Liver (tissue), 9 donors: ENCODE measurements around the gene HMMR. TPM values are rescaled to one million over a fixed set of nuclear protein-coding genes. Genes with fewer than 3 reads are reported as not detected.
A peak's percentile ranks its signal among the peaks of the same experiment; 100 is the strongest.

Experiments
- DNase-seq: peaks from one replicate; pipeline ENCODE4 v3.0.0-alpha.2; 2017; ENCODE audit warnings: low spot score
- H3K27ac ChIP-seq, 2 donors: one replicate each; pipeline ENCODE4 v1.7.0; 2013; ENCODE audit warnings: inconsistent platforms in 2 of 2, low read length in 2 of 2, control low read depth in 1 of 2, low read depth in 1 of 2, mild to moderate bottlenecking in 1 of 2
- H3K27me3 ChIP-seq, 4 donors: one replicate each; pipeline versions ENCODE4 v1.6.1 to v1.7.0; 2013; ENCODE audit warnings: low read length in 3 of 4, inconsistent platforms in 1 of 4, mild to moderate bottlenecking in 1 of 4, moderate library complexity in 1 of 4; ENCODE audit not compliant: control insufficient read depth in 4 of 4, insufficient read depth in 4 of 4
- H3K36me3 ChIP-seq, 4 donors: one replicate each; pipeline versions ENCODE4 v1.6.1 to v1.7.0; 2013; ENCODE audit warnings: low read length in 3 of 4, mild to moderate bottlenecking in 3 of 4, low read depth in 1 of 4, moderate library complexity in 1 of 4; ENCODE audit not compliant: control insufficient read depth in 4 of 4, insufficient read depth in 3 of 4
- H3K4me1 ChIP-seq, 4 donors: one replicate each; pipeline versions ENCODE4 v1.6.1 to v1.7.0; 2013; ENCODE audit warnings: low read length in 3 of 4, mild to moderate bottlenecking in 3 of 4, moderate library complexity in 1 of 4; ENCODE audit not compliant: control insufficient read depth in 4 of 4, insufficient read depth in 4 of 4
- H3K4me3 ChIP-seq, 3 donors: one replicate each; pipeline versions ENCODE4 v1.6.1 to v1.7.0; 2013; ENCODE audit warnings: low read length in 3 of 3, control low read depth in 1 of 3, low read depth in 1 of 3, mild to moderate bottlenecking in 1 of 3
- H3K9ac ChIP-seq, 2 donors: one replicate each; pipeline ENCODE4 v1.7.0; 2013; ENCODE audit warnings: low read length in 2 of 2, mild to moderate bottlenecking in 2 of 2, moderate library complexity in 2 of 2, control low read depth in 1 of 2, low read depth in 1 of 2
- H3K9me3 ChIP-seq, 4 donors: one replicate each; pipeline versions ENCODE4 v1.6.1 to v1.7.0; 2013; ENCODE audit warnings: low read length in 3 of 4; ENCODE audit not compliant: control insufficient read depth in 4 of 4
- EGR1 ChIP-seq, 2 donors: IDR thresholded peaks; 2 replicates each; pipeline ENCODE4 v1.6.1; 2016 to 2018; ENCODE audit warnings: antibody characterized with exemption in 2 of 2, low read depth in 2 of 2
- FOXA1 ChIP-seq: IDR thresholded peaks from 2 replicates; pipeline ENCODE4 v1.6.1; 2016; ENCODE audit warnings: antibody characterized with exemption
- FOXA2 ChIP-seq: IDR thresholded peaks from 2 replicates; pipeline ENCODE4 v1.6.1; 2016; ENCODE audit warnings: antibody characterized with exemption
- GABPA ChIP-seq, 2 donors: IDR thresholded peaks in 1 of 2; conservative IDR thresholded peaks in 1 of 2; 2 replicates each; pipeline ENCODE4 v1.6.1; 2016; ENCODE audit warnings: antibody characterized with exemption in 2 of 2, mild to moderate bottlenecking in 1 of 2, moderate library complexity in 1 of 2
- HNF4A ChIP-seq, 2 donors: conservative IDR thresholded peaks; 2 replicates each; pipeline ENCODE4 v1.6.1; 2016; ENCODE audit warnings: antibody characterized with exemption in 2 of 2, mild to moderate bottlenecking in 2 of 2
- HNF4G ChIP-seq: IDR thresholded peaks from 2 replicates; pipeline ENCODE4 v1.6.1; 2016; ENCODE audit warnings: antibody characterized with exemption
- JUND ChIP-seq, 2 donors: IDR thresholded peaks; 2 replicates each; pipeline ENCODE4 v1.6.1; 2016; ENCODE audit warnings: antibody characterized with exemption in 2 of 2
- NR2F2 ChIP-seq: IDR thresholded peaks from 2 replicates; pipeline ENCODE4 v1.6.1; 2016; ENCODE audit warnings: antibody characterized with exemption
- RAD21 ChIP-seq, 2 donors: IDR thresholded peaks; 2 replicates each; pipeline ENCODE4 v1.6.1; 2016; ENCODE audit warnings: antibody characterized with exemption in 2 of 2, mild to moderate bottlenecking in 2 of 2
- RXRA ChIP-seq, 2 donors: IDR thresholded peaks; 2 replicates each; pipeline ENCODE4 v1.6.1; 2017 to 2018; ENCODE audit warnings: antibody characterized with exemption in 2 of 2, mild to moderate bottlenecking in 1 of 2
- SP1 ChIP-seq: IDR thresholded peaks from 2 replicates; pipeline ENCODE4 v1.6.1; 2018; ENCODE audit warnings: antibody characterized with exemption, mild to moderate bottlenecking
- TAF1 ChIP-seq: conservative IDR thresholded peaks from 2 replicates; pipeline ENCODE4 v1.6.1; 2016; ENCODE audit warnings: antibody characterized with exemption, mild to moderate bottlenecking
- YY1 ChIP-seq: IDR thresholded peaks from 2 replicates; pipeline ENCODE4 v1.6.1; 2016; ENCODE audit warnings: antibody characterized with exemption, mild to moderate bottlenecking
- WGBS: extraction: QIAGEN DNeasy Blood & Tissue Kit; methylation state at CpG from one replicate; pipeline ENCODE4 v1.1.7; 2013; 5-methylcytosine and 5-hydroxymethylcytosine counted together
- polyA plus RNA-seq, 2 donors: library from polyadenylated mRNA; stranded (reverse) in 1 of 2; unstranded in 1 of 2; fragments of 200-250 nt in 1 of 2; fragments of >200 nt in 1 of 2; fragmentation: Nextera tagmentation in 1 of 2; extraction: Ambion mirVana in 1 of 2; gene quantifications; one replicate each; pipeline versions ENCODE4 v1.2.1 to v1.2.3, GENCODE V29; 2013 to 2015
- total RNA-seq, 2 donors: library from RNA; depleted of rRNA; stranded (reverse); fragments of >200 nt; gene quantifications; one replicate each; pipeline ENCODE4 v1.2.3, GENCODE V29; 2014
- TF ChIP-seq, protein P1 (sequence below): IDR thresholded peaks from 2 replicates; pipeline ENCODE4 v1.6.1; 2016; ENCODE audit warnings: antibody characterized with exemption
- TF ChIP-seq, protein P2 (sequence below): fragments of 150-350 bp; IDR thresholded peaks from 2 replicates; pipeline ENCODE4 v1.5.1; 2017; ENCODE audit warnings: improper control_type of control experiment, low read depth, low read length; ENCODE audit not compliant: missing input control
- TF ChIP-seq, protein P3 (sequence below): IDR thresholded peaks from 2 replicates; pipeline ENCODE4 v1.6.1; 2016; ENCODE audit warnings: antibody characterized with exemption, mild to moderate bottlenecking
- TF ChIP-seq, protein P4 (sequence below): IDR thresholded peaks from 2 replicates; pipeline ENCODE4 v1.6.1; 2016; ENCODE audit warnings: antibody characterized with exemption
- TF ChIP-seq, protein P5 (sequence below): IDR thresholded peaks from 2 replicates; pipeline ENCODE4 v1.6.1; 2016; ENCODE audit warnings: antibody characterized with exemption
- donor health status: healthy.
- donor health status: healthy.
- donor health status: healthy.
- donor health status: healthy.
- donor health status: healthy.

The HMMR gene
- total and polyA plus RNA-seq, 4 donors, result 0.33 to 48.5 (median 2.3) TPM

DNA sequence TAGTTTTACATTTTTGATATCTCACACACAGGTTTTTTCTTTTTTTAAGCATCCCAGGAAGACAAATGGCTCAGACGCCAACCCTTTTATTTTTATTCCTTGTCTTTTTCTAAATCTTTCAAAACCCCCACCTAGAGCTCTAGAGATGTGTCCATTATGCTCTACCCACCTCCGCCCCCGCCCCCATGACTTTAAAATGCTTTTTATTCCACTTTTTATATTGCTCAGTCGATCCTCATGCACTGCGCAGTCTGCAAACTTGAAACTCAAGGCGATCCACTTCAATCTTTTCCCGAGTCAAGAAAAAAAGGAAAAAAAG is 44.6 kb downstream of the HMMR start:
- Histone ChIP-seq H3K4me3 (peak overlapping the region in 2 of 3 donors; percentile 65 to 98), H3K9ac (peak overlapping the region; percentile 64 to 85), H3K4me1 (peaks cover 7 to 63% (median 51%) of the 10 kb centered on the region in 4 donors), H3K36me3 (no peaks in the 10 kb centered on the region), H3K9me3 (no peaks in the 10 kb centered on the region), H3K27ac (peak overlapping the region; percentile 95 to 99), H3K27me3 (no peaks in the 10 kb centered on the region)
- DNase-seq, result no peak
- TF ChIP-seq GABPA (IDR thresholded peaks at IDR 0.05 in 1 of 2, conservative IDR thresholded peaks at IDR 0.05 in 1 of 2), result no peak
- TF ChIP-seq, protein P1, sequence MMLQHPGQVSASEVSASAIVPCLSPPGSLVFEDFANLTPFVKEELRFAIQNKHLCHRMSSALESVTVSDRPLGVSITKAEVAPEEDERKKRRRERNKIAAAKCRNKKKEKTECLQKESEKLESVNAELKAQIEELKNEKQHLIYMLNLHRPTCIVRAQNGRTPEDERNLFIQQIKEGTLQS, result no peak
- TF ChIP-seq FOXA1, result no peak
- TF ChIP-seq, protein P2, sequence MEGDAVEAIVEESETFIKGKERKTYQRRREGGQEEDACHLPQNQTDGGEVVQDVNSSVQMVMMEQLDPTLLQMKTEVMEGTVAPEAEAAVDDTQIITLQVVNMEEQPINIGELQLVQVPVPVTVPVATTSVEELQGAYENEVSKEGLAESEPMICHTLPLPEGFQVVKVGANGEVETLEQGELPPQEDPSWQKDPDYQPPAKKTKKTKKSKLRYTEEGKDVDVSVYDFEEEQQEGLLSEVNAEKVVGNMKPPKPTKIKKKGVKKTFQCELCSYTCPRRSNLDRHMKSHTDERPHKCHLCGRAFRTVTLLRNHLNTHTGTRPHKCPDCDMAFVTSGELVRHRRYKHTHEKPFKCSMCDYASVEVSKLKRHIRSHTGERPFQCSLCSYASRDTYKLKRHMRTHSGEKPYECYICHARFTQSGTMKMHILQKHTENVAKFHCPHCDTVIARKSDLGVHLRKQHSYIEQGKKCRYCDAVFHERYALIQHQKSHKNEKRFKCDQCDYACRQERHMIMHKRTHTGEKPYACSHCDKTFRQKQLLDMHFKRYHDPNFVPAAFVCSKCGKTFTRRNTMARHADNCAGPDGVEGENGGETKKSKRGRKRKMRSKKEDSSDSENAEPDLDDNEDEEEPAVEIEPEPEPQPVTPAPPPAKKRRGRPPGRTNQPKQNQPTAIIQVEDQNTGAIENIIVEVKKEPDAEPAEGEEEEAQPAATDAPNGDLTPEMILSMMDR, result no peak
- TF ChIP-seq, protein P3, sequence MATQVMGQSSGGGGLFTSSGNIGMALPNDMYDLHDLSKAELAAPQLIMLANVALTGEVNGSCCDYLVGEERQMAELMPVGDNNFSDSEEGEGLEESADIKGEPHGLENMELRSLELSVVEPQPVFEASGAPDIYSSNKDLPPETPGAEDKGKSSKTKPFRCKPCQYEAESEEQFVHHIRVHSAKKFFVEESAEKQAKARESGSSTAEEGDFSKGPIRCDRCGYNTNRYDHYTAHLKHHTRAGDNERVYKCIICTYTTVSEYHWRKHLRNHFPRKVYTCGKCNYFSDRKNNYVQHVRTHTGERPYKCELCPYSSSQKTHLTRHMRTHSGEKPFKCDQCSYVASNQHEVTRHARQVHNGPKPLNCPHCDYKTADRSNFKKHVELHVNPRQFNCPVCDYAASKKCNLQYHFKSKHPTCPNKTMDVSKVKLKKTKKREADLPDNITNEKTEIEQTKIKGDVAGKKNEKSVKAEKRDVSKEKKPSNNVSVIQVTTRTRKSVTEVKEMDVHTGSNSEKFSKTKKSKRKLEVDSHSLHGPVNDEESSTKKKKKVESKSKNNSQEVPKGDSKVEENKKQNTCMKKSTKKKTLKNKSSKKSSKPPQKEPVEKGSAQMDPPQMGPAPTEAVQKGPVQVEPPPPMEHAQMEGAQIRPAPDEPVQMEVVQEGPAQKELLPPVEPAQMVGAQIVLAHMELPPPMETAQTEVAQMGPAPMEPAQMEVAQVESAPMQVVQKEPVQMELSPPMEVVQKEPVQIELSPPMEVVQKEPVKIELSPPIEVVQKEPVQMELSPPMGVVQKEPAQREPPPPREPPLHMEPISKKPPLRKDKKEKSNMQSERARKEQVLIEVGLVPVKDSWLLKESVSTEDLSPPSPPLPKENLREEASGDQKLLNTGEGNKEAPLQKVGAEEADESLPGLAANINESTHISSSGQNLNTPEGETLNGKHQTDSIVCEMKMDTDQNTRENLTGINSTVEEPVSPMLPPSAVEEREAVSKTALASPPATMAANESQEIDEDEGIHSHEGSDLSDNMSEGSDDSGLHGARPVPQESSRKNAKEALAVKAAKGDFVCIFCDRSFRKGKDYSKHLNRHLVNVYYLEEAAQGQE, result no peak
- no peak for TF ChIP-seq TAF1
- TF ChIP-seq FOXA2, result no peak
- TF ChIP-seq RXRA (IDR thresholded peaks at IDR 0.05), result no peak
- no peak for TF ChIP-seq NR2F2
- TF ChIP-seq, protein P4, sequence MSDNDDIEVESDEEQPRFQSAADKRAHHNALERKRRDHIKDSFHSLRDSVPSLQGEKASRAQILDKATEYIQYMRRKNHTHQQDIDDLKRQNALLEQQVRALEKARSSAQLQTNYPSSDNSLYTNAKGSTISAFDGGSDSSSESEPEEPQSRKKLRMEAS, result no peak
- no peak for TF ChIP-seq RAD21 (IDR thresholded peaks at IDR 0.05)
- no peak for TF ChIP-seq JUND (IDR thresholded peaks at IDR 0.05)
- TF ChIP-seq, protein P5, sequence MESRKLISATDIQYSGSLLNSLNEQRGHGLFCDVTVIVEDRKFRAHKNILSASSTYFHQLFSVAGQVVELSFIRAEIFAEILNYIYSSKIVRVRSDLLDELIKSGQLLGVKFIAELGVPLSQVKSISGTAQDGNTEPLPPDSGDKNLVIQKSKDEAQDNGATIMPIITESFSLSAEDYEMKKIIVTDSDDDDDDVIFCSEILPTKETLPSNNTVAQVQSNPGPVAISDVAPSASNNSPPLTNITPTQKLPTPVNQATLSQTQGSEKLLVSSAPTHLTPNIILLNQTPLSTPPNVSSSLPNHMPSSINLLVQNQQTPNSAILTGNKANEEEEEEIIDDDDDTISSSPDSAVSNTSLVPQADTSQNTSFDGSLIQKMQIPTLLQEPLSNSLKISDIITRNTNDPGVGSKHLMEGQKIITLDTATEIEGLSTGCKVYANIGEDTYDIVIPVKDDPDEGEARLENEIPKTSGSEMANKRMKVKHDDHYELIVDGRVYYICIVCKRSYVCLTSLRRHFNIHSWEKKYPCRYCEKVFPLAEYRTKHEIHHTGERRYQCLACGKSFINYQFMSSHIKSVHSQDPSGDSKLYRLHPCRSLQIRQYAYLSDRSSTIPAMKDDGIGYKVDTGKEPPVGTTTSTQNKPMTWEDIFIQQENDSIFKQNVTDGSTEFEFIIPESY, result no peak
- no peak for TF ChIP-seq HNF4A (conservative IDR thresholded peaks at IDR 0.05)
- no peak for TF ChIP-seq HNF4G
- TF ChIP-seq SP1, result no peak
- TF ChIP-seq YY1, result no peak
- no peak for TF ChIP-seq EGR1 (IDR thresholded peaks at IDR 0.05; ENCODE audit: low read depth in 2 of 2)
- under 1% methylated on average over 7 of the region's 7 CpGs for WGBS
